ENCODE measurements around the gene DBT. TPM values are rescaled to one million over a fixed set of nuclear protein-coding genes. Genes with fewer than 3 reads are reported as not detected.

Gene DBT
- total RNA-seq, 2 experiments from 2014 or later, result 3.3 to 11.4 TPM

DNA sequence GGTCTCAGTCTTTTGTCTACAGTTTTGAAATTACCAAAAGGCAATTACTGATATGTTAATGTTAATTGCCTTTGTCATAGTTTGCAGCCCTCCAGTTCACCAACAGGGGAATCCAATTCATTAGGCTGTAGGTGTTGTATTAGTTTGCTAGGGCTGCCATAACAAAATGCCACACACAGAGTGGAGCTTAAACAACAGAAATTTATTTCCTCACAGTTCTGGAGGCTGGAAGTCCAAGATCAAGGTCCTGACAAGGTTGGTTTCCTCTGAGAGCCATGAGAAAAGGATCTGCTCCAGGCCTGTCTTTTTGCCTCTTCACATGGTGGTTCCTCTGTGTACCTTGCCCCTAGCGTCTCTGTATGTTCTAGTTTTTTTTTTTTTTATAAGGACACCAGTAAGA, 17.6 kb upstream of the DBT start:
- peak overlapping the region; percentile 86 for H3K4me2 ChIP-seq (ENCODE audit: low read length)
- no peaks in the 10 kb centered on the region for H3K9me2 ChIP-seq (ENCODE audit: insufficient read depth, low read length)
- ChIA-PET CTCF (ENCODE audit: unreplicated experiment) (no interaction called here), POLR2A (interaction anchor here (0.6 to 3.7 kb wide), 7 partner anchors 8 to 404 kb away, joined by 3 to 47 read pairs (median 6); partner anchors contain the start of gene DBT)
- H3K4me1 ChIP-seq (ENCODE audit: insufficient read depth, low read length, poor library complexity, severe bottlenecking), result peaks cover 19% of the 10 kb centered on the region
- H3K27ac ChIP-seq (ENCODE audit: low read depth, low read length, poor library complexity, severe bottlenecking), result no peak overlapping the region
- TF ChIP-seq, protein P1, sequence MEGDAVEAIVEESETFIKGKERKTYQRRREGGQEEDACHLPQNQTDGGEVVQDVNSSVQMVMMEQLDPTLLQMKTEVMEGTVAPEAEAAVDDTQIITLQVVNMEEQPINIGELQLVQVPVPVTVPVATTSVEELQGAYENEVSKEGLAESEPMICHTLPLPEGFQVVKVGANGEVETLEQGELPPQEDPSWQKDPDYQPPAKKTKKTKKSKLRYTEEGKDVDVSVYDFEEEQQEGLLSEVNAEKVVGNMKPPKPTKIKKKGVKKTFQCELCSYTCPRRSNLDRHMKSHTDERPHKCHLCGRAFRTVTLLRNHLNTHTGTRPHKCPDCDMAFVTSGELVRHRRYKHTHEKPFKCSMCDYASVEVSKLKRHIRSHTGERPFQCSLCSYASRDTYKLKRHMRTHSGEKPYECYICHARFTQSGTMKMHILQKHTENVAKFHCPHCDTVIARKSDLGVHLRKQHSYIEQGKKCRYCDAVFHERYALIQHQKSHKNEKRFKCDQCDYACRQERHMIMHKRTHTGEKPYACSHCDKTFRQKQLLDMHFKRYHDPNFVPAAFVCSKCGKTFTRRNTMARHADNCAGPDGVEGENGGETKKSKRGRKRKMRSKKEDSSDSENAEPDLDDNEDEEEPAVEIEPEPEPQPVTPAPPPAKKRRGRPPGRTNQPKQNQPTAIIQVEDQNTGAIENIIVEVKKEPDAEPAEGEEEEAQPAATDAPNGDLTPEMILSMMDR (conservative IDR thresholded peaks at IDR 0.05; ENCODE audit: low read length), result peak; percentile 31
- no peak for TF ChIP-seq EZH2phosphoT487 (IDR thresholded peaks at IDR 0.05; ENCODE audit: borderline replicate concordance, low read depth, low read length)
- peak overlapping the region; percentile 100 for H3K4me3 ChIP-seq (ENCODE audit: low read depth, low read length, poor library complexity, severe bottlenecking)
- H3K79me2 ChIP-seq (ENCODE audit: insufficient read depth, low read depth, low read length), result peaks cover 43% of the 10 kb centered on the region
- BruUV-seq (replicated peaks), result no TSS peak
- intact Hi-C loops (cut with micrococcal nuclease; ENCODE audit: unreplicated experiment), result loop anchor here (2.0 to 10.0 kb wide), 3 partner anchors 84 to 628 kb away; partner anchors contain the start of genes EXTL2, SASS6, SLC30A7 and TRMT13
- peaks cover 67% of the 10 kb centered on the region for H3K36me3 ChIP-seq (ENCODE audit: insufficient read depth, low read length)
- peaks cover 15% of the 10 kb centered on the region; the same call in 1 of the 2 replicates for H3K9me3 ChIP-seq (ENCODE audit: low read length)
- H2AFZ ChIP-seq (ENCODE audit: low read length), result no peak overlapping the region
- DNase-seq (ENCODE audit: low spot score), result peak; percentile 9
- H4K20me1 ChIP-seq (ENCODE audit: insufficient read depth, low read length), result no peaks in the 10 kb centered on the region

- BruUV-seq (replicated peaks), result TSS peak; percentile 72
- Histone ChIP-seq H4K20me1 (ENCODE audit: insufficient read depth, low read length) (no peaks in the 10 kb centered on the region), H3K9me2 (ENCODE audit: insufficient read depth, low read length) (no peaks in the 10 kb centered on the region), H2AFZ (ENCODE audit: low read length) (peak overlapping the region; percentile 94; the same call in 1 of the 2 replicates), H3K4me1 (ENCODE audit: insufficient read depth, low read length, poor library complexity, severe bottlenecking) (peaks cover 19% of the 10 kb centered on the region), H3K9me3 (ENCODE audit: low read length) (peaks cover 16% of the 10 kb centered on the region; the same call in 1 of the 2 replicates), H3K27ac (ENCODE audit: low read depth, low read length, poor library complexity, severe bottlenecking) (peak overlapping the region; percentile 68), H3K4me3 (ENCODE audit: low read depth, low read length, poor library complexity, severe bottlenecking) (peak overlapping the region; percentile 100), H3K36me3 (ENCODE audit: insufficient read depth, low read length) (peaks cover 62% of the 10 kb centered on the region), H3K79me2 (ENCODE audit: insufficient read depth, low read depth, low read length) (peaks cover 41% of the 10 kb centered on the region), H3K4me2 (ENCODE audit: low read length) (peak overlapping the region; percentile 86)
- DNase-seq (ENCODE audit: low spot score), result peak; percentile 3
- ChIA-PET POLR2A (interaction anchor here (0.6 to 3.7 kb wide), 15 partner anchors 8 to 403 kb away, joined by 3 to 47 read pairs (median 4); partner anchors contain the start of genes CDC14A and DBT), CTCF (ENCODE audit: unreplicated experiment) (interaction anchor here (0.5 to 1.0 kb wide), 2 partner anchors 9 to 1123 kb away, joined by 3 to 4 read pairs; no protein-coding TSS in a partner anchor)
- no peak for TF ChIP-seq EZH2phosphoT487 (IDR thresholded peaks at IDR 0.05; ENCODE audit: borderline replicate concordance, low read depth, low read length)
- intact Hi-C loops (cut with micrococcal nuclease; ENCODE audit: unreplicated experiment), result loop anchor here (1.0 to 10.0 kb wide), 4 partner anchors 17 to 628 kb away; partner anchors contain the start of genes DBT, EXTL2, SASS6 and SLC30A7
These were observed 17.1 kb upstream of the DBT start for GRCh38 chr1:100266741-100267140.

- peaks cover 35% of the 10 kb centered on the region for H3K79me2 ChIP-seq (ENCODE audit: insufficient read depth, low read depth, low read length)
- intact Hi-C loops (cut with micrococcal nuclease; ENCODE audit: unreplicated experiment), result loop anchor here (1.0 to 10.0 kb wide), 4 partner anchors 17 to 629 kb away; partner anchors contain the start of genes DBT, EXTL2, SASS6 and SLC30A7
- POLR2A ChIA-PET, result interaction anchor here (0.6 to 3.7 kb wide), 23 partner anchors 9 to 296 kb away, joined by 3 to 47 read pairs (median 4); partner anchors contain the start of genes CDC14A, DBT and SLC35A3
- H3K36me3 ChIP-seq (ENCODE audit: insufficient read depth, low read length), result peaks cover 56% of the 10 kb centered on the region
- CTCF ChIA-PET (ENCODE audit: unreplicated experiment), result interaction anchor here (0.5 to 1.6 kb wide), 3 partner anchors 10 to 1124 kb away, joined by 3 to 4 read pairs (median 3); no protein-coding TSS in a partner anchor
- TF ChIP-seq, protein P1 (conservative IDR thresholded peaks at IDR 0.05; ENCODE audit: low read length), result no peak
- TF ChIP-seq EZH2phosphoT487 (IDR thresholded peaks at IDR 0.05; ENCODE audit: borderline replicate concordance, low read depth, low read length), result no peak
- BruUV-seq (replicated peaks), result no TSS peak
- DNase-seq (ENCODE audit: low spot score), result peak; percentile 99
- peaks cover 20% of the 10 kb centered on the region; the same call in 1 of the 2 replicates for H3K9me3 ChIP-seq (ENCODE audit: low read length)
- H3K4me3 ChIP-seq (ENCODE audit: low read depth, low read length, poor library complexity, severe bottlenecking), result peak within 1 kb of the TSS; percentile 100
- peaks cover 19% of the 10 kb centered on the region for H3K4me1 ChIP-seq (ENCODE audit: insufficient read depth, low read length, poor library complexity, severe bottlenecking)
- peak within 1 kb of the TSS; percentile 68 for H3K27ac ChIP-seq (ENCODE audit: low read depth, low read length, poor library complexity, severe bottlenecking)
- H2AFZ ChIP-seq (ENCODE audit: low read length), result peak within 1 kb of the TSS; percentile 94
- no peaks in the 10 kb centered on the region for H4K20me1 ChIP-seq (ENCODE audit: insufficient read depth, low read length)
- H3K4me2 ChIP-seq (ENCODE audit: low read length), result peak within 1 kb of the TSS; percentile 86
- H3K9me2 ChIP-seq (ENCODE audit: insufficient read depth, low read length), result no peaks in the 10 kb centered on the region
These were observed 16.5 kb upstream of the DBT start, which contains the start of gene RTCA for GRCh38 chr1:100265931-100266740. Gene RTCA, plus strand, starts transcription at chr1:100266216. Its CDS starts 160 bp downstream, at chr1:100266376.

All from OCI-LY7 (cell line).